GM06990 (cell line): Measurements from ENCODE around the gene SLC25A47.

Source experiments
- DNase-seq: peaks from one replicate; pipeline ENCODE4 v3.0.0-alpha.2; 2011; ENCODE audit not compliant: insufficient read length; ENCODE audit errors: extremely low read depth
- H3K27me3 ChIP-seq: replicated peaks from 2 replicates; pipeline ENCODE4 v1.6.0; 2011; ENCODE audit warnings: low read length; ENCODE audit not compliant: control insufficient read depth, insufficient read depth
- H3K36me3 ChIP-seq: 2 replicates; pipeline ENCODE4 v1.5.1; 2011; ENCODE audit warnings: low read length; ENCODE audit not compliant: control insufficient read depth, insufficient read depth
- H3K4me3 ChIP-seq: replicated peaks from 2 replicates; pipeline ENCODE4 v1.5.1; 2011; ENCODE audit warnings: low read depth, mild to moderate bottlenecking, control low read depth, low read length
- TF ChIP-seq, protein P1 (sequence below): IDR thresholded peaks from 2 replicates; pipeline ENCODE4 v1.5.1; 2011; ENCODE audit warnings: low read length, control low read depth, mild to moderate bottlenecking, inconsistent platforms; ENCODE audit not compliant: insufficient read depth, poor library complexity, severe bottlenecking

Gene SLC25A47

GRCh38 chr14:100376751-100377171 is 53.6 kb downstream of the SLC25A47 start:
- Histone ChIP-seq H3K36me3 (no peaks in the 10 kb centered on the region; the same call in 1 of the 2 replicates), H3K4me3 (peak overlapping the region; percentile 79), H3K27me3 (no peaks in the 10 kb centered on the region)
- DNase-seq = no peak
- TF ChIP-seq, protein P1, sequence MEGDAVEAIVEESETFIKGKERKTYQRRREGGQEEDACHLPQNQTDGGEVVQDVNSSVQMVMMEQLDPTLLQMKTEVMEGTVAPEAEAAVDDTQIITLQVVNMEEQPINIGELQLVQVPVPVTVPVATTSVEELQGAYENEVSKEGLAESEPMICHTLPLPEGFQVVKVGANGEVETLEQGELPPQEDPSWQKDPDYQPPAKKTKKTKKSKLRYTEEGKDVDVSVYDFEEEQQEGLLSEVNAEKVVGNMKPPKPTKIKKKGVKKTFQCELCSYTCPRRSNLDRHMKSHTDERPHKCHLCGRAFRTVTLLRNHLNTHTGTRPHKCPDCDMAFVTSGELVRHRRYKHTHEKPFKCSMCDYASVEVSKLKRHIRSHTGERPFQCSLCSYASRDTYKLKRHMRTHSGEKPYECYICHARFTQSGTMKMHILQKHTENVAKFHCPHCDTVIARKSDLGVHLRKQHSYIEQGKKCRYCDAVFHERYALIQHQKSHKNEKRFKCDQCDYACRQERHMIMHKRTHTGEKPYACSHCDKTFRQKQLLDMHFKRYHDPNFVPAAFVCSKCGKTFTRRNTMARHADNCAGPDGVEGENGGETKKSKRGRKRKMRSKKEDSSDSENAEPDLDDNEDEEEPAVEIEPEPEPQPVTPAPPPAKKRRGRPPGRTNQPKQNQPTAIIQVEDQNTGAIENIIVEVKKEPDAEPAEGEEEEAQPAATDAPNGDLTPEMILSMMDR = no peak
